ENCODE results near the gene PITPNC1.
"Not testable (repeated sequence)": the region's sequence is repeated elsewhere in the genome, so short reads cannot be mapped to it uniquely, and the experiment has no call there.

The PITPNC1 gene

GRCh38 chr17:67594115-67594880 lies 217.2 kb downstream of the PITPNC1 start:
- DNase-seq, result no peak

- DNase-seq, result no peak
Measured at GRCh38 chr17:67600408-67600807, 223.3 kb downstream of the PITPNC1 start.

- no peak for DNase-seq
Measured at GRCh38 chr17:67601897-67602296, 224.8 kb downstream of the PITPNC1 start.

GRCh38 chr17:67602444-67602843 lies 225.4 kb downstream of the PITPNC1 start:
- no peak for DNase-seq

GRCh38 chr17:67602974-67603373 lies 225.9 kb downstream of the PITPNC1 start:
- peak; percentile 13 for DNase-seq

GRCh38 chr17:67605256-67605912 lies 228.3 kb downstream of the PITPNC1 start:
- DNase-seq, result no peak

- DNase-seq, result no peak
Measured at GRCh38 chr17:67606471-67606870, 229.4 kb downstream of the PITPNC1 start.

GRCh38 chr17:67606896-67607604 lies 230.0 kb downstream of the PITPNC1 start:
- DNase-seq, result no peak

- no peak for DNase-seq
Measured at GRCh38 chr17:67610061-67610460, 233.0 kb downstream of the PITPNC1 start.

GRCh38 chr17:67613961-67614360 lies 236.9 kb downstream of the PITPNC1 start:
- no peak for DNase-seq

GRCh38 chr17:67615011-67615561 lies 238.0 kb downstream of the PITPNC1 start:
- DNase-seq, result no peak

GRCh38 chr17:67615736-67616135 lies 238.7 kb downstream of the PITPNC1 start:
- DNase-seq, result no peak

GRCh38 chr17:67617304-67617899 lies 240.3 kb downstream of the PITPNC1 start:
- DNase-seq, result no peak

- no peak for DNase-seq
Measured at GRCh38 chr17:67619555-67619954, 242.5 kb downstream of the PITPNC1 start.

- DNase-seq, result no peak
Measured at GRCh38 chr17:67620088-67620487, 243.0 kb downstream of the PITPNC1 start.

- DNase-seq, result no peak
Measured at GRCh38 chr17:67620636-67621035, 243.6 kb downstream of the PITPNC1 start.

GRCh38 chr17:67623767-67624166 lies 246.7 kb downstream of the PITPNC1 start:
- no peak for DNase-seq

GRCh38 chr17:67624886-67625656 lies 248.0 kb downstream of the PITPNC1 start:
- no peak for DNase-seq

GRCh38 chr17:67625971-67626370 lies 248.9 kb downstream of the PITPNC1 start:
- no peak for DNase-seq

GRCh38 chr17:67628580-67629013 lies 251.5 kb downstream of the PITPNC1 start:
- no peak for DNase-seq

GRCh38 chr17:67629971-67630320 lies 252.9 kb downstream of the PITPNC1 start:
- no peak for DNase-seq

GRCh38 chr17:67630836-67631235 lies 253.8 kb downstream of the PITPNC1 start:
- DNase-seq, result not testable (repeated sequence)

Data from effector CD8-positive, alpha-beta T cell (primary cell).